ENCODE data around the gene SH3PXD2A. TPM values are rescaled to one million over a fixed set of nuclear protein-coding genes. Genes with fewer than 3 reads are reported as not detected.

The SH3PXD2A gene
- total RNA-seq, 4 donors from 2014 or later: 26.5 to 56.9 (median 33.3) TPM

GRCh38 chr10:103784089-103784488 lies 71.3 kb downstream of the SH3PXD2A start:
- H3K36me3 ChIP-seq: no peaks in the 10 kb centered on the region
- no peak for TF ChIP-seq EP300 (IDR thresholded peaks at IDR 0.05; ENCODE audit: low read depth)
- H3K27me3 ChIP-seq: no peaks in the 10 kb centered on the region
- peaks cover 37 to 94% (median 67%) of the 10 kb centered on the region in 4 donors for H3K4me1 ChIP-seq
- H3K27ac ChIP-seq: peak overlapping the region; percentile 66 to 81 (median 76)
- 69 to 80% methylated on average over 3 to 8 of the region's 8 CpGs for WGBS, 2 donors (ENCODE audit: low coverage in 1 of 2)
- H3K9me3 ChIP-seq: no peaks in the 10 kb centered on the region
- H3K4me3 ChIP-seq: no peak overlapping the region
- intact Hi-C loops (cut with DNase I; ENCODE audit: low total_unique reads): no loop called here
- no peak for DNase-seq
- in situ Hi-C loops (cut with MboI; ENCODE audit: low pct_ligation_motif_present in 1 of 4, low pct_unique_long_range_greater_than_20kb in 1 of 4, low sequenced_read_pairs in 3 of 4): no loop called here

GRCh38 chr10:103783681-103784080 lies 71.7 kb downstream of the SH3PXD2A start:
- intact Hi-C loops (cut with DNase I; ENCODE audit: low total_unique reads) (no loop called here), in situ Hi-C loops (cut with MboI; ENCODE audit: low pct_ligation_motif_present in 1 of 4, low pct_unique_long_range_greater_than_20kb in 1 of 4, low sequenced_read_pairs in 3 of 4) (no loop called here)
- Histone ChIP-seq H3K9me3 (no peaks in the 10 kb centered on the region), H3K4me3 (no peak overlapping the region), H3K27ac (peak overlapping the region; percentile 66 to 81 (median 76)), H3K4me1 (peaks cover 37 to 92% (median 67%) of the 10 kb centered on the region in 4 donors), H3K27me3 (no peaks in the 10 kb centered on the region), H3K36me3 (no peaks in the 10 kb centered on the region)
- 60 to 72% methylated on average over 1 to 7 of the region's 7 CpGs for WGBS, 2 donors (ENCODE audit: low coverage in 1 of 2)
- no peak for DNase-seq
- no peak for TF ChIP-seq EP300 (IDR thresholded peaks at IDR 0.05; ENCODE audit: low read depth)
- TF ChIP-seq POLR2A (IDR thresholded peaks at IDR 0.05): no peak
- no peak for TF ChIP-seq POLR2AphosphoS5 (IDR thresholded peaks at IDR 0.05)
- no peak for TF ChIP-seq CTCF (IDR thresholded peaks at IDR 0.05)

GRCh38 chr10:103781329-103782061 lies 73.9 kb downstream of the SH3PXD2A start:
- 47 to 86% methylated on average over 1 to 6 of the region's 6 CpGs for WGBS, 2 donors (ENCODE audit: low coverage in 1 of 2)
- H3K36me3 ChIP-seq: no peaks in the 10 kb centered on the region
- no peak overlapping the region for H3K4me3 ChIP-seq
- in situ Hi-C loops (cut with MboI; ENCODE audit: low pct_ligation_motif_present in 1 of 4, low pct_unique_long_range_greater_than_20kb in 1 of 4, low sequenced_read_pairs in 3 of 4) (no loop called here), intact Hi-C loops (cut with DNase I; ENCODE audit: low total_unique reads) (no loop called here)
- peak overlapping the region; percentile 68 to 81 (median 75) for H3K27ac ChIP-seq
- H3K4me1 ChIP-seq: peaks cover 36 to 73% (median 60%) of the 10 kb centered on the region in 4 donors
- peak; percentile 67 for DNase-seq
- H3K9me3 ChIP-seq: no peaks in the 10 kb centered on the region
- H3K27me3 ChIP-seq: no peaks in the 10 kb centered on the region
- TF ChIP-seq CTCF (IDR thresholded peaks at IDR 0.05) (peak in 4 of 5 experiments; percentile 16 to 56 (median 27)), EP300 (IDR thresholded peaks at IDR 0.05; ENCODE audit: low read depth) (no peak), POLR2AphosphoS5 (IDR thresholded peaks at IDR 0.05) (peak in 2 of 3 donors; percentile 36 to 69), POLR2A (IDR thresholded peaks at IDR 0.05) (no peak)

GRCh38 chr10:103780242-103781149 lies 74.9 kb downstream of the SH3PXD2A start:
- Histone ChIP-seq H3K9me3 (no peaks in the 10 kb centered on the region), H3K4me1 (peaks cover 26 to 63% (median 54%) of the 10 kb centered on the region in 4 donors), H3K27me3 (no peaks in the 10 kb centered on the region), H3K4me3 (no peak overlapping the region), H3K36me3 (no peaks in the 10 kb centered on the region), H3K27ac (peak overlapping the region; percentile 68 to 81 (median 75))
- 76 to 79% methylated on average over 5 to 8 of the region's 8 CpGs for WGBS, 2 donors (ENCODE audit: low coverage in 1 of 2)
- intact Hi-C loops (cut with DNase I; ENCODE audit: low total_unique reads): no loop called here
- no peak for DNase-seq
- in situ Hi-C loops (cut with MboI; ENCODE audit: low pct_ligation_motif_present in 1 of 4, low pct_unique_long_range_greater_than_20kb in 1 of 4, low sequenced_read_pairs in 3 of 4): no loop called here
- TF ChIP-seq CTCF (IDR thresholded peaks at IDR 0.05) (no peak), POLR2A (IDR thresholded peaks at IDR 0.05) (no peak), POLR2AphosphoS5 (IDR thresholded peaks at IDR 0.05) (no peak), EP300 (IDR thresholded peaks at IDR 0.05; ENCODE audit: low read depth) (no peak)
